HG03439 (cell line): ENCODE measurements around the gene SMTNL2.
"Not testable (repeated sequence)": the region's sequence is repeated elsewhere in the genome, so short reads cannot be mapped to it uniquely, and the experiment has no call there.

Source experiments
- ATAC-seq: cut with Tn5 transposase; IDR thresholded peaks from one replicate; pipeline ENCODE4 v1.9.1; 2021; ENCODE audit warnings: mild to moderate bottlenecking, moderate library complexity; ENCODE audit not compliant: unreplicated experiment

SMTNL2 gene

GRCh38 chr17:4559966-4560365 lies 24.4 kb upstream of the SMTNL2 start:
- ATAC-seq = no peak

- no peak for ATAC-seq
Observed at GRCh38 chr17:4560421-4560820, 23.9 kb upstream of the SMTNL2 start, which contains the start of gene GGT6. Gene GGT6, minus strand, starts transcription at chr17:4560577. Its CDS starts 56 bp downstream, at chr17:4560521.

GRCh38 chr17:4560837-4561256 lies 23.5 kb upstream of the SMTNL2 start:
- ATAC-seq = no peak

GRCh38 chr17:4562015-4562969 lies 22.0 kb upstream of the SMTNL2 start:
- ATAC-seq = no peak

GRCh38 chr17:4565209-4566141 lies 18.9 kb upstream of the SMTNL2 start:
- no peak for ATAC-seq

GRCh38 chr17:4566785-4567184 lies 17.5 kb upstream of the SMTNL2 start:
- no peak for ATAC-seq

GRCh38 chr17:4569591-4569990 lies 14.7 kb upstream of the SMTNL2 start:
- ATAC-seq = no peak

GRCh38 chr17:4572131-4572530 lies 12.2 kb upstream of the SMTNL2 start:
- ATAC-seq = no peak

- ATAC-seq = no peak
Observed at GRCh38 chr17:4573115-4573514, 11.2 kb upstream of the SMTNL2 start.

- ATAC-seq = no peak
Observed at GRCh38 chr17:4573669-4574068, 10.7 kb upstream of the SMTNL2 start.

- no peak for ATAC-seq
Observed at GRCh38 chr17:4574448-4575045, 9.8 kb upstream of the SMTNL2 start.

GRCh38 chr17:4576161-4576558 lies 8.2 kb upstream of the SMTNL2 start:
- no peak for ATAC-seq

GRCh38 chr17:4576729-4577322 lies 7.5 kb upstream of the SMTNL2 start:
- no peak for ATAC-seq

GRCh38 chr17:4577386-4577993 lies 6.8 kb upstream of the SMTNL2 start:
- no peak for ATAC-seq

- not testable (repeated sequence) for ATAC-seq
Observed at GRCh38 chr17:4578349-4578748, 6.0 kb upstream of the SMTNL2 start.

GRCh38 chr17:4579678-4580077 lies 4.7 kb upstream of the SMTNL2 start:
- no peak for ATAC-seq

- ATAC-seq = no peak
Observed at GRCh38 chr17:4580291-4580690, 4.0 kb upstream of the SMTNL2 start.

GRCh38 chr17:4582101-4582501 lies 2.2 kb upstream of the SMTNL2 start:
- ATAC-seq = no peak

GRCh38 chr17:4582691-4583090 lies 1.6 kb upstream of the SMTNL2 start:
- ATAC-seq = no peak

GRCh38 chr17:4583206-4583605 lies 1.1 kb upstream of the SMTNL2 start:
- ATAC-seq = no peak
